GM08714 (cell line): Measurements from ENCODE around the gene PITPNM3.

Experiments used
- H3K4me3 ChIP-seq: fragments of 200-500 bp; sonication (Bioruptor generic); 2 replicates; pipeline ENCODE4 v1.5.1; 2014; ENCODE audit warnings: mild to moderate bottlenecking, low read length, inconsistent platforms
- ZNF274 ChIP-seq: IDR thresholded peaks from 2 replicates; pipeline ENCODE4 v1.6.1; 2012; ENCODE audit warnings: mild to moderate bottlenecking, low read depth, low read length

PITPNM3 gene

GRCh38 chr17:6549384-6550036 lies 6.8 kb downstream of the PITPNM3 start:
- TF ChIP-seq ZNF274: no peak
- H3K4me3 ChIP-seq: no peak overlapping the region

GRCh38 chr17:6548578-6549330 lies 7.6 kb downstream of the PITPNM3 start:
- TF ChIP-seq ZNF274: no peak
- no peak overlapping the region for H3K4me3 ChIP-seq

GRCh38 chr17:6548034-6548433 lies 8.3 kb downstream of the PITPNM3 start:
- H3K4me3 ChIP-seq: no peak overlapping the region
- no peak for TF ChIP-seq ZNF274

- no peak overlapping the region for H3K4me3 ChIP-seq
- no peak for TF ChIP-seq ZNF274
These were observed 9.0 kb downstream of the PITPNM3 start for GRCh38 chr17:6547336-6547735.

- no peak for TF ChIP-seq ZNF274
- no peak overlapping the region for H3K4me3 ChIP-seq
These were observed 10.2 kb downstream of the PITPNM3 start for GRCh38 chr17:6546069-6546718.

- no peak overlapping the region for H3K4me3 ChIP-seq
- no peak for TF ChIP-seq ZNF274
These were observed 11.1 kb downstream of the PITPNM3 start for GRCh38 chr17:6545291-6545690.

- TF ChIP-seq ZNF274: no peak
- no peak overlapping the region for H3K4me3 ChIP-seq
These were observed 12.4 kb downstream of the PITPNM3 start for GRCh38 chr17:6544011-6544370.

GRCh38 chr17:6543079-6544010 lies 13.0 kb downstream of the PITPNM3 start:
- no peak overlapping the region for H3K4me3 ChIP-seq
- no peak for TF ChIP-seq ZNF274

GRCh38 chr17:6542577-6542976 lies 13.8 kb downstream of the PITPNM3 start:
- no peak overlapping the region for H3K4me3 ChIP-seq
- TF ChIP-seq ZNF274: no peak

GRCh38 chr17:6541886-6542285 lies 14.5 kb downstream of the PITPNM3 start:
- no peak overlapping the region for H3K4me3 ChIP-seq
- TF ChIP-seq ZNF274: no peak

- no peak for TF ChIP-seq ZNF274
- H3K4me3 ChIP-seq: no peak overlapping the region
These were observed 16.5 kb downstream of the PITPNM3 start for GRCh38 chr17:6539871-6540270.

- no peak overlapping the region for H3K4me3 ChIP-seq
- no peak for TF ChIP-seq ZNF274
These were observed 19.7 kb downstream of the PITPNM3 start for GRCh38 chr17:6536566-6537065.

- no peak for TF ChIP-seq ZNF274
- H3K4me3 ChIP-seq: no peak overlapping the region
These were observed 20.3 kb downstream of the PITPNM3 start for GRCh38 chr17:6536053-6536452.
